ENCODE measurements around the gene TEC.

GRCh38 chr4:48187813-48188212 is 81.8 kb downstream of the TEC start:
- TF ChIP-seq, protein P1, sequence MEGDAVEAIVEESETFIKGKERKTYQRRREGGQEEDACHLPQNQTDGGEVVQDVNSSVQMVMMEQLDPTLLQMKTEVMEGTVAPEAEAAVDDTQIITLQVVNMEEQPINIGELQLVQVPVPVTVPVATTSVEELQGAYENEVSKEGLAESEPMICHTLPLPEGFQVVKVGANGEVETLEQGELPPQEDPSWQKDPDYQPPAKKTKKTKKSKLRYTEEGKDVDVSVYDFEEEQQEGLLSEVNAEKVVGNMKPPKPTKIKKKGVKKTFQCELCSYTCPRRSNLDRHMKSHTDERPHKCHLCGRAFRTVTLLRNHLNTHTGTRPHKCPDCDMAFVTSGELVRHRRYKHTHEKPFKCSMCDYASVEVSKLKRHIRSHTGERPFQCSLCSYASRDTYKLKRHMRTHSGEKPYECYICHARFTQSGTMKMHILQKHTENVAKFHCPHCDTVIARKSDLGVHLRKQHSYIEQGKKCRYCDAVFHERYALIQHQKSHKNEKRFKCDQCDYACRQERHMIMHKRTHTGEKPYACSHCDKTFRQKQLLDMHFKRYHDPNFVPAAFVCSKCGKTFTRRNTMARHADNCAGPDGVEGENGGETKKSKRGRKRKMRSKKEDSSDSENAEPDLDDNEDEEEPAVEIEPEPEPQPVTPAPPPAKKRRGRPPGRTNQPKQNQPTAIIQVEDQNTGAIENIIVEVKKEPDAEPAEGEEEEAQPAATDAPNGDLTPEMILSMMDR (IDR thresholded peaks at IDR 0.05), result no peak
- no peak for TF ChIP-seq POLR2A (IDR thresholded peaks at IDR 0.05)
